ENCODE measurements around the gene ARHGAP18. TPM values are rescaled to one million over a fixed set of nuclear protein-coding genes. Genes with fewer than 3 reads are reported as not detected.

The ARHGAP18 gene
- total and polyA plus RNA-seq, 2 experiments from 2014 or later: 4.3 to 5.0 TPM

GRCh38 chr6:129730477-129731165 lies 20.6 kb upstream of the ARHGAP18 start:
- no peaks in the 10 kb centered on the region for H3K36me3 Mint-ChIP-seq (ENCODE audit: low read depth)
- Histone ChIP-seq H3K9me2 (ENCODE audit: insufficient read depth) (no peaks in the 10 kb centered on the region), H3K79me2 (replicated peaks; ENCODE audit: insufficient read depth) (no peaks in the 10 kb centered on the region), H3K27ac (ENCODE audit: low read depth) (no peak overlapping the region), H2AFZ (peak overlapping the region; percentile 3), H3K4me2 (no peak overlapping the region), H3K27me3 (ENCODE audit: insufficient read depth) (no peaks in the 10 kb centered on the region), H4K20me1 (replicated peaks; ENCODE audit: insufficient read depth) (no peaks in the 10 kb centered on the region), H3K4me3 (no peak overlapping the region), H3F3A (replicated peaks; ENCODE audit: low read depth) (no peaks in the 10 kb centered on the region), H3K4me1 (ENCODE audit: insufficient read depth) (peaks cover 12% of the 10 kb centered on the region), H3K36me3 (ENCODE audit: insufficient read depth) (no peaks in the 10 kb centered on the region)
- no peak for ATAC-seq
- DNase-seq (ENCODE audit: low spot score): peak; percentile 52
- no peaks in the 10 kb centered on the region for H3K27me3 Mint-ChIP-seq (ENCODE audit: insufficient read depth, low read depth, poor library complexity)
- peaks cover 14% of the 10 kb centered on the region for H3K4me1 Mint-ChIP-seq
- H3K4me3 Mint-ChIP-seq: no peak overlapping the region
- TF ChIP-seq, protein P1, sequence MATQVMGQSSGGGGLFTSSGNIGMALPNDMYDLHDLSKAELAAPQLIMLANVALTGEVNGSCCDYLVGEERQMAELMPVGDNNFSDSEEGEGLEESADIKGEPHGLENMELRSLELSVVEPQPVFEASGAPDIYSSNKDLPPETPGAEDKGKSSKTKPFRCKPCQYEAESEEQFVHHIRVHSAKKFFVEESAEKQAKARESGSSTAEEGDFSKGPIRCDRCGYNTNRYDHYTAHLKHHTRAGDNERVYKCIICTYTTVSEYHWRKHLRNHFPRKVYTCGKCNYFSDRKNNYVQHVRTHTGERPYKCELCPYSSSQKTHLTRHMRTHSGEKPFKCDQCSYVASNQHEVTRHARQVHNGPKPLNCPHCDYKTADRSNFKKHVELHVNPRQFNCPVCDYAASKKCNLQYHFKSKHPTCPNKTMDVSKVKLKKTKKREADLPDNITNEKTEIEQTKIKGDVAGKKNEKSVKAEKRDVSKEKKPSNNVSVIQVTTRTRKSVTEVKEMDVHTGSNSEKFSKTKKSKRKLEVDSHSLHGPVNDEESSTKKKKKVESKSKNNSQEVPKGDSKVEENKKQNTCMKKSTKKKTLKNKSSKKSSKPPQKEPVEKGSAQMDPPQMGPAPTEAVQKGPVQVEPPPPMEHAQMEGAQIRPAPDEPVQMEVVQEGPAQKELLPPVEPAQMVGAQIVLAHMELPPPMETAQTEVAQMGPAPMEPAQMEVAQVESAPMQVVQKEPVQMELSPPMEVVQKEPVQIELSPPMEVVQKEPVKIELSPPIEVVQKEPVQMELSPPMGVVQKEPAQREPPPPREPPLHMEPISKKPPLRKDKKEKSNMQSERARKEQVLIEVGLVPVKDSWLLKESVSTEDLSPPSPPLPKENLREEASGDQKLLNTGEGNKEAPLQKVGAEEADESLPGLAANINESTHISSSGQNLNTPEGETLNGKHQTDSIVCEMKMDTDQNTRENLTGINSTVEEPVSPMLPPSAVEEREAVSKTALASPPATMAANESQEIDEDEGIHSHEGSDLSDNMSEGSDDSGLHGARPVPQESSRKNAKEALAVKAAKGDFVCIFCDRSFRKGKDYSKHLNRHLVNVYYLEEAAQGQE (IDR thresholded peaks at IDR 0.05; ENCODE audit: unreplicated experiment): no peak
- TF ChIP-seq, protein P2, sequence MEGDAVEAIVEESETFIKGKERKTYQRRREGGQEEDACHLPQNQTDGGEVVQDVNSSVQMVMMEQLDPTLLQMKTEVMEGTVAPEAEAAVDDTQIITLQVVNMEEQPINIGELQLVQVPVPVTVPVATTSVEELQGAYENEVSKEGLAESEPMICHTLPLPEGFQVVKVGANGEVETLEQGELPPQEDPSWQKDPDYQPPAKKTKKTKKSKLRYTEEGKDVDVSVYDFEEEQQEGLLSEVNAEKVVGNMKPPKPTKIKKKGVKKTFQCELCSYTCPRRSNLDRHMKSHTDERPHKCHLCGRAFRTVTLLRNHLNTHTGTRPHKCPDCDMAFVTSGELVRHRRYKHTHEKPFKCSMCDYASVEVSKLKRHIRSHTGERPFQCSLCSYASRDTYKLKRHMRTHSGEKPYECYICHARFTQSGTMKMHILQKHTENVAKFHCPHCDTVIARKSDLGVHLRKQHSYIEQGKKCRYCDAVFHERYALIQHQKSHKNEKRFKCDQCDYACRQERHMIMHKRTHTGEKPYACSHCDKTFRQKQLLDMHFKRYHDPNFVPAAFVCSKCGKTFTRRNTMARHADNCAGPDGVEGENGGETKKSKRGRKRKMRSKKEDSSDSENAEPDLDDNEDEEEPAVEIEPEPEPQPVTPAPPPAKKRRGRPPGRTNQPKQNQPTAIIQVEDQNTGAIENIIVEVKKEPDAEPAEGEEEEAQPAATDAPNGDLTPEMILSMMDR (conservative IDR thresholded peaks at IDR 0.05; ENCODE audit: low read depth in 2 of 2): peak; percentile 68 to 72
- TF ChIP-seq JUNB (IDR thresholded peaks at IDR 0.05; ENCODE audit: unreplicated experiment) (no peak), ZNF462 (CRISPR knock-in tag; IDR thresholded peaks at IDR 0.05) (no peak), NANOG (IDR thresholded peaks at IDR 0.05; ENCODE audit: borderline replicate concordance) (no peak)
- H3K9me3 Mint-ChIP-seq: no peaks in the 10 kb centered on the region
- peak overlapping the region; percentile 38 for H3K27ac Mint-ChIP-seq
